Heart right ventricle (tissue), 16 donors: ENCODE results near the gene KCTD20. TPM values are rescaled to one million over a fixed set of nuclear protein-coding genes. Genes with fewer than 3 reads are reported as not detected.

Source experiments
- ATAC-seq, 8 donors: fragments of 200-7000 bp; cut with Tn5 transposase; one replicate each; pipeline ENCODE4 v1.9.1; 2020; ENCODE audit warnings: mild to moderate bottlenecking in 8 of 8, moderate library complexity in 8 of 8, moderate number of reproducible peaks in 1 of 8
- DNase-seq, 2 donors: peaks; one replicate each; pipeline ENCODE4 v3.0.0-alpha.2; 2020
- H3K27ac ChIP-seq, 10 donors: fragments of 200-600 bp; sonication (generic) in 2 of 10; one replicate each; pipeline versions ENCODE4 v1.5.0 to v1.8.0; 2020 to 2022; ENCODE audit warnings: mild to moderate bottlenecking in 3 of 10
- H3K27me3 ChIP-seq, 7 donors: fragments of 200-600 bp; one replicate each; pipeline ENCODE4 v1.8.0; 2021 to 2022; ENCODE audit warnings: mild to moderate bottlenecking in 2 of 7
- H3K36me3 ChIP-seq, 9 donors: fragments of 200-600 bp; sonication (generic) in 1 of 9; one replicate each; pipeline versions ENCODE4 v1.5.0 to v1.8.0; 2020 to 2022; ENCODE audit warnings: mild to moderate bottlenecking in 2 of 9
- H3K4me1 ChIP-seq, 9 donors: fragments of 200-600 bp; sonication (generic) in 1 of 9; one replicate each; pipeline versions ENCODE4 v1.5.0 to v1.8.0; 2020 to 2022; ENCODE audit warnings: mild to moderate bottlenecking in 4 of 9
- H3K4me3 ChIP-seq, 10 donors: fragments of 200-600 bp; sonication (generic) in 2 of 10; one replicate each; pipeline versions ENCODE4 v1.5.0 to v1.8.0; 2020 to 2022; ENCODE audit warnings: mild to moderate bottlenecking in 7 of 10, moderate library complexity in 2 of 10
- H3K9me3 ChIP-seq, 11 donors: fragments of 200-600 bp in 10 of 11; sonication (generic) in 2 of 11; one replicate each; pipeline versions ENCODE4 v1.5.0 to v1.8.0; 2013 to 2022; ENCODE audit warnings: mild to moderate bottlenecking in 2 of 11, control low read depth in 1 of 11, moderate library complexity in 1 of 11
- WGBS, 2 donors: extraction: QIAGEN DNeasy Blood & Tissue Kit; methylation state at CpG; one replicate each; pipeline ENCODE4 v1.1.7; 2013; ENCODE audit warnings: inconsistent platforms in 1 of 2; 5-methylcytosine and 5-hydroxymethylcytosine counted together
- intact Hi-C, 10 donors: fragments of 100-400 bp; cut with DNase I; formaldehyde crosslinking; loops; one replicate each; pipeline versions ENCODE4 v1.11.1 to v1.14.2; 2022
- polyA plus RNA-seq, 2 donors: library from polyadenylated mRNA; stranded (reverse); fragments of 200-250 nt; gene quantifications; one replicate each; pipeline ENCODE4 v1.2.3, GENCODE V29; 2013
- total RNA-seq, 10 donors: library from RNA; stranded (reverse); fragmentation: NEBNext Ultra II Directional in 3 of 10; extraction: Animal tissue kit (Norgen Biotek cat#: 25700) in 3 of 10; gene quantifications; one replicate each; pipeline versions ENCODE4 v1.2.1 to v1.2.4, GENCODE V29; 2021 to 2023
- TF ChIP-seq, protein P1 (sequence below), 9 donors: fragments of 200-600 bp; sonication (generic) in 2 of 9; IDR thresholded peaks; one replicate each; pipeline versions ENCODE4 v1.5.0 to v1.8.0; 2021 to 2022; ENCODE audit warnings: antibody characterized with exemption in 9 of 9, mild to moderate bottlenecking in 5 of 9, moderate library complexity in 1 of 9
- donor health status: Arrhythmogenic right ventricular cardiomyopathy.
- donor health status: ischemic (EF 13 %, LVEDD 7.1; RV severe dilation, severe dysfunction).
- donor health status: healthy with polysubstance abuse.
- donor health status: DM: no; HTN: yes; CAD: no.
- donor health status: DM: no; HTN: no; CAD: no.
- donor health status: ischemic (EF 25% LVEDD 6.9; RV normal size, moderate dysfunction).
- donor health status: ischemic (EF 25% LVEDD 5.7; RV mildly dilated, moderate dysfunction).
- donor health status: healthy.
- donor health status: DM: yes; HTN: yes; CAD: no.
- donor health status: Ischemic cardiomyopathy.
- donor health status: ischemic (EF 35%, LVEDD 5.7; RV mildly dilated, moderate dysfunction).
- donor health status: nonischemic (EF 11% LVEDD 7.7; RV severe dilation, severe dysfunction).
- donor health status: DM: yes; HTN: yes; CAD: no.
- donor health status: PGD.
- donor health status: ischemic (EF 29% LVEDD 5.4; RV normal size, mild dysfunction).
- donor health status: nonischemic (EF 23%, LVEDD 6.1; RV moderate dilation, normal function).

The KCTD20 gene
- total and polyA plus RNA-seq, 12 donors: 8.9 to 36.6 (median 25.1) TPM

DNA sequence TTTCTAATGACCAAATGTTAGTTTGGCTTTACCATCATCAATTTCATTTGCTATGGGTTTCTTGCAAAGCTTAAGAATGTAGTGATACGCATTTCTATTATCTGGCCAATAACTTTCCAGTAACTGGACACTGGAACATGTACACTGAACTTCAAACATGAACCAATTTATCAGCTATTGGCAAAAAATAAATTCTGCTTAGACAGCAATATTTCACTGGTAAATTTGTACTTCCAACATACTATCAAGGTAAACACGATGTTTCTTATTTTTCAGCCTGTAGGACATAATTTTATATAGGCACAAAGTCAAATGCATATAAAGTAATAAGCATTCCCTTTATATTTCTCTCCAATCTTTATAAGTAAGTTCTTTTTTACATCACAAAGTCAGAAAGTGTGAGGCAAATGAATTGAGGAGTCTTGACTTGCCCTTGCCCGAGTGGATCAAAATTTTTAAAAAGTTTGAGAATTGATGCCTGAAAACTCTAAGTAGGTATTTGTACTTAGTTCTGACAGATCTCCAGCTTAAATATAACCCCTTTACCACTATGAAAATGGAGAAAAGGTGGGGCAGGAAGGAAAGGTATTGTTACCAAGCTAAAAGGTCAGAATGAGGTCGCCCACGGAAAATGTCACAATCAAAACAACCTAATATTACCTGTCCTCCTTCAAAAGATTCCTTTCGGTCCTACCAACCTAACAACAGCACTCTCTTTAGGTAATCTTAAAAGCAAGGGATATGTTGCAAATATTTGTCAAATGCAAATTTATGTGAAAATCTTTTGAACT lies 63.1 kb downstream of the KCTD20 start:
- intact Hi-C loops: no loop called here
- Histone ChIP-seq H3K36me3 (peaks cover 0 to 98% (median 18%) of the 10 kb centered on the region in 9 donors), H3K27ac (peak overlapping the region in 2 of 10 donors; percentile 12 to 18), H3K27me3 (no peaks in the 10 kb centered on the region), H3K4me3 (no peak overlapping the region), H3K9me3 (no peaks in the 10 kb centered on the region), H3K4me1 (peaks cover 0 to 14% (median 0%) of the 10 kb centered on the region in 9 donors)
- TF ChIP-seq, protein P1, sequence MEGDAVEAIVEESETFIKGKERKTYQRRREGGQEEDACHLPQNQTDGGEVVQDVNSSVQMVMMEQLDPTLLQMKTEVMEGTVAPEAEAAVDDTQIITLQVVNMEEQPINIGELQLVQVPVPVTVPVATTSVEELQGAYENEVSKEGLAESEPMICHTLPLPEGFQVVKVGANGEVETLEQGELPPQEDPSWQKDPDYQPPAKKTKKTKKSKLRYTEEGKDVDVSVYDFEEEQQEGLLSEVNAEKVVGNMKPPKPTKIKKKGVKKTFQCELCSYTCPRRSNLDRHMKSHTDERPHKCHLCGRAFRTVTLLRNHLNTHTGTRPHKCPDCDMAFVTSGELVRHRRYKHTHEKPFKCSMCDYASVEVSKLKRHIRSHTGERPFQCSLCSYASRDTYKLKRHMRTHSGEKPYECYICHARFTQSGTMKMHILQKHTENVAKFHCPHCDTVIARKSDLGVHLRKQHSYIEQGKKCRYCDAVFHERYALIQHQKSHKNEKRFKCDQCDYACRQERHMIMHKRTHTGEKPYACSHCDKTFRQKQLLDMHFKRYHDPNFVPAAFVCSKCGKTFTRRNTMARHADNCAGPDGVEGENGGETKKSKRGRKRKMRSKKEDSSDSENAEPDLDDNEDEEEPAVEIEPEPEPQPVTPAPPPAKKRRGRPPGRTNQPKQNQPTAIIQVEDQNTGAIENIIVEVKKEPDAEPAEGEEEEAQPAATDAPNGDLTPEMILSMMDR (IDR thresholded peaks at IDR 0.05): no peak
- 78 to 88% methylated on average over 6 of the region's 6 CpGs for WGBS, 2 donors
- no peak for DNase-seq
- ATAC-seq: no peak

DNA sequence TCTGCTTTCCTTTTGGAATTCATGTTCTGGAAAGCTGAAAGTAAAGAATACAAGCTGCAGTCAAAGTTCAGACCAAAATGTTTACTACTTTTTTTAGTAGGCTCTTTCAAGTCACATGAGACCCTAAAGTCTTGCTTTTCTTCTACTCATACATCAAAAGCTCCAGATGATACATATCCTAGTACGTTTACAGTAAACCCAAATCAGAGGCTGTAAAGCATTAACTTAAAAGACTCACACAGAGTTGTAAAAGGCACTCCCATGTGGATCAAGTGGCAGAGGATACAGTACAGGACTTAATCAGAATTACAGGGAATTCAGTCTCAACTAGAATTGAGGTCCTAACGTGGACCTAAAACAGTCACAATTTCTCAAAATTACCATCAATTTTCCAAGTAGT lies 63.8 kb downstream of the KCTD20 start:
- intact Hi-C loops: no loop called here
- no peaks in the 10 kb centered on the region for H3K9me3 ChIP-seq
- WGBS, 2 donors: 85 to 86% methylated on average over 2 of the region's 2 CpGs
- no peak overlapping the region for H3K4me3 ChIP-seq
- H3K4me1 ChIP-seq: peaks cover 0 to 14% (median 0%) of the 10 kb centered on the region in 9 donors
- no peak for DNase-seq
- peak overlapping the region in 1 of 10 donors; percentile 12 for H3K27ac ChIP-seq
- H3K27me3 ChIP-seq: no peaks in the 10 kb centered on the region
- ATAC-seq: no peak
- peaks cover 0 to 98% (median 21%) of the 10 kb centered on the region in 9 donors for H3K36me3 ChIP-seq
- TF ChIP-seq, protein P1 (IDR thresholded peaks at IDR 0.05): no peak

DNA sequence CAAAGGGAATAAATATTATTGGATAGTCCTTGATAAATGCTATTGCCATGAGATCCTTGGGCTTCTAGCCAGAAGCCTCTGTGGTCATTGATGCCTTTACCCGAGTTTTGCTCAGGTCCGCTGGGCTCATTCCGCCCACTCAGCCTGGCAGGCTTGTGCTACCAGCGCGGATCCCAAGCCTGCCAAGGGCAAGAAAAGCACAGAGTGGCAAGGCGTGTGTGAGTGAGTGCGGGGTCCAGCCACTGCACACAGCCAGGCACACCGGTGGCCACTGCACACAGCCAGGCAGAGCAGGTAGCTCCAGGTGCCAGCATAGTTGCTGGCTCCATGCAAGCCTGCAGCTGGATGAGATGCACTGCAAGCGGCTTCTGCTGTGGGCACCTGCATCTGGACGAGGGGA lies 65.7 kb downstream of the KCTD20 start:
- DNase-seq: no peak
- no peaks in the 10 kb centered on the region for H3K27me3 ChIP-seq
- no peak overlapping the region for H3K4me3 ChIP-seq
- H3K27ac ChIP-seq: no peak overlapping the region
- H3K4me1 ChIP-seq: peaks cover 0 to 14% (median 0%) of the 10 kb centered on the region in 9 donors
- WGBS, 2 donors: 91 to 94% methylated on average over 10 of the region's 10 CpGs
- H3K36me3 ChIP-seq: peaks cover 0 to 98% (median 34%) of the 10 kb centered on the region in 9 donors
- H3K9me3 ChIP-seq: no peaks in the 10 kb centered on the region
- intact Hi-C loops: no loop called here
- TF ChIP-seq, protein P1 (IDR thresholded peaks at IDR 0.05): no peak
- ATAC-seq: no peak

DNA sequence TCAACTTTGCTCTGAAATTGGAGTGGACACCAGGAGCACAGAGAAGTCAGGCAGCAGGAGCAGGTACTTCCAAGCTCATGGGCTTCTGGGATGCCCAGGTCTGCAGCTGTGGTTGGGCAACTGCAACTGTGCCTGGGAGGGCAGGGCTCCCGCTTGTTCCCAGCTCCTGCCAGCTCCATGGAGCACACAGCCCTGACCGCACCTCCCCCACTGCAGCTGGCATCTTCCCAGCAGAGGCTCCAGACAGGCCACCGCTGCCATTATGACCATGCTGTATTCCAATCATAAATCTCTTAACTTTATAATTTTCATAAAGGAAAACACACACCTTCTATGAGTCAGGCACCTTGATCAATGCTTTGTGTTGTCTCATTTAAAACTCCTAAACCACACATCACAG lies 67.6 kb downstream of the KCTD20 start:
- H3K9me3 ChIP-seq: no peaks in the 10 kb centered on the region
- H3K27me3 ChIP-seq: no peaks in the 10 kb centered on the region
- ATAC-seq: peak in 6 of 8 donors; percentile 27 to 57 (median 48)
- peaks cover 0 to 96% (median 29%) of the 10 kb centered on the region in 9 donors for H3K36me3 ChIP-seq
- no peak overlapping the region for H3K27ac ChIP-seq
- H3K4me3 ChIP-seq: no peak overlapping the region
- 91 to 92% methylated on average over 3 of the region's 3 CpGs for WGBS, 2 donors
- TF ChIP-seq, protein P1 (IDR thresholded peaks at IDR 0.05): no peak
- peaks cover 0 to 10% (median 0%) of the 10 kb centered on the region in 9 donors for H3K4me1 ChIP-seq
- peak in 1 of 2 donors; percentile 25 for DNase-seq
- intact Hi-C loops: loop anchor here in 1 of 10 donors (10.0 kb wide), 1 partner anchor 46 kb away; no protein-coding TSS in a partner anchor
